ENCODE measurements around the gene ABHD12. TPM values are rescaled to one million over a fixed set of nuclear protein-coding genes. Genes with fewer than 3 reads are reported as not detected.
A peak's percentile ranks its signal among the peaks of the same experiment; 100 is the strongest.

The ABHD12 gene
- total and polyA plus RNA-seq, 2 donors (not counting 1 experiment from before 2014, with no cell fraction given): 79.1 to 84.6 TPM

DNA sequence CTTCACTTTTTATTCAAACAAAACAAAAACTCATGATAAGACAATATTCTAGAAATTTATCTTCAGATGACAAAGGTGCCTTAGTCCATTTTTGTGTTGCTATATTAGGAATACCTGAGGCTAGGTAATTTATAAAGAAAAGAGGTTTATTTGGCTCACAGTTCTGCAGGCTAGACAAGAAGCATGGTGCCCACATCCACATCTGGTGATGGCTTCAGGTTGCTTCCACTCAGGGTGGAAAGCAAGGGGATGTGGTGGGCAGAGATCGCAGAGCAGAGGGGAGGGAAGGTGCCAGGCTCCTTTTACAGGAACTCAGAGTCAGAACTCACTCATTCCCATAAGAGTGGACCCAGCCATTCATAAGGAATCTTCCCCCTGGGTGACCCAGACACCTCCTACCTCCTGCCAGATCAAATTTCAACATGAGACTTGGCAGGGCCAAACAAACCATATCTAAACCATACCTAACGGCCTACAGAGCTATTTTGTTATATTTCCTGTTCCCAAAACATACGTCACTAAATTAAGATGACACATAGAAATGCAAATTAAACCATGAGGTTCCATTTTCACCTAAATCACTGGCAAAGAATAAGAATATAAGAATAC lies 26.4 kb downstream of the ABHD12 start:
- Histone ChIP-seq H3K36me3 (ENCODE audit: control insufficient read depth, insufficient read depth, low read length) (no peaks in the 10 kb centered on the region), H3K4me2 (ENCODE audit: extremely low read depth, insufficient read depth, low read length) (no peak overlapping the region), H2AFZ (ENCODE audit: low read length) (no peak overlapping the region), H3K9me3 (ENCODE audit: control insufficient read depth, insufficient read depth, low read depth, low read length) (no peaks in the 10 kb centered on the region), H3K27me3 (ENCODE audit: control insufficient read depth, insufficient read depth, low read length) (no peaks in the 10 kb centered on the region), H3K4me1 (ENCODE audit: control insufficient read depth, extremely low read depth, insufficient read depth, low read length) (peaks cover 2% of the 10 kb centered on the region), H3K27ac (ENCODE audit: insufficient read depth, low read length) (no peak overlapping the region), H3K79me2 (ENCODE audit: control insufficient read depth, insufficient read depth, low read length) (peaks cover 39% of the 10 kb centered on the region), H4K20me1 (ENCODE audit: control insufficient read depth, extremely low read depth, insufficient read depth, low read length) (no peaks in the 10 kb centered on the region), H3K4me3 (replicated peaks in 1 of 4; ENCODE audit: control extremely low read depth in 1 of 4, insufficient read depth in 1 of 4, low read depth in 3 of 4, low read length in 4 of 4) (no peak overlapping the region), H3K9ac (ENCODE audit: insufficient read depth, low read length) (no peak overlapping the region)
- peak in 1 of 2 donors; percentile 73 for DNase-seq (ENCODE audit: low read depth in 2 of 2)
- TF ChIP-seq CTCF (conservative IDR thresholded peaks at IDR 0.05 in 1 of 2, IDR thresholded peaks at IDR 0.05 in 1 of 2; ENCODE audit: low read depth in 1 of 2, low read length in 2 of 2) (no peak), EZH2 (IDR thresholded peaks at IDR 0.05; ENCODE audit: low read length, missing control alignments) (no peak)

DNA sequence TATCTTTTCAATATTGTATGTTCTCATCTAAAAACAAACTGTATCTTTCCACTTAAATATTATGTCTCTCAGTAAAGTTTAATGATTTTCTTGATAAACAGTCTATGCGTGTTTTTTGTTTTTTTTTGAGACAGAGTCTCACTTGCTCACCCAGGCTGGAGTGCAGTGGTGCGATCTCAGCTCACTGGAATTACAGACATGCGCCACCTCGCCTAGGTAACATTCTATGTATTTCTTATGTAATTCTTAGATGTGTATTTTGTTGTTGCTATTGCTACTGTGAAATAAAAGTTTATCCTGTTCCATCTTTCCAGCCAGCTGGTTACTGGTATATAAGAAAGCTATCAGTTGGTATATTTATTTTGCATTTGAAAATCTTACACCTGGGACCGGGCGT lies 29.4 kb downstream of the ABHD12 start:
- H3K9me3 ChIP-seq (ENCODE audit: control insufficient read depth, insufficient read depth, low read depth, low read length): no peaks in the 10 kb centered on the region
- peaks cover 2% of the 10 kb centered on the region for H3K4me1 ChIP-seq (ENCODE audit: control insufficient read depth, extremely low read depth, insufficient read depth, low read length)
- peak in 1 of 2 donors; percentile 72 for DNase-seq (ENCODE audit: low read depth in 2 of 2)
- H3K4me2 ChIP-seq (ENCODE audit: extremely low read depth, insufficient read depth, low read length): peak overlapping the region; percentile 20
- H3K27ac ChIP-seq (ENCODE audit: insufficient read depth, low read length): peak overlapping the region; percentile 30
- H3K27me3 ChIP-seq (ENCODE audit: control insufficient read depth, insufficient read depth, low read length): no peaks in the 10 kb centered on the region
- no peaks in the 10 kb centered on the region for H4K20me1 ChIP-seq (ENCODE audit: control insufficient read depth, extremely low read depth, insufficient read depth, low read length)
- no peak overlapping the region for H3K4me3 ChIP-seq (replicated peaks in 1 of 4; ENCODE audit: control extremely low read depth in 1 of 4, insufficient read depth in 1 of 4, low read depth in 3 of 4, low read length in 4 of 4)
- no peak overlapping the region for H2AFZ ChIP-seq (ENCODE audit: low read length)
- no peak overlapping the region for H3K9ac ChIP-seq (ENCODE audit: insufficient read depth, low read length)
- TF ChIP-seq EZH2 (IDR thresholded peaks at IDR 0.05; ENCODE audit: low read length, missing control alignments) (no peak), CTCF (conservative IDR thresholded peaks at IDR 0.05 in 1 of 2, IDR thresholded peaks at IDR 0.05 in 1 of 2; ENCODE audit: low read depth in 1 of 2, low read length in 2 of 2) (no peak)
- H3K36me3 ChIP-seq (ENCODE audit: control insufficient read depth, insufficient read depth, low read length): no peaks in the 10 kb centered on the region
- peaks cover 42% of the 10 kb centered on the region for H3K79me2 ChIP-seq (ENCODE audit: control insufficient read depth, insufficient read depth, low read length)

- TF ChIP-seq CTCF (conservative IDR thresholded peaks at IDR 0.05 in 1 of 2, IDR thresholded peaks at IDR 0.05 in 1 of 2; ENCODE audit: low read depth in 1 of 2, low read length in 2 of 2): no peak
- Histone ChIP-seq H3K9ac (ENCODE audit: insufficient read depth, low read length) (no peak overlapping the region), H3K4me3 (replicated peaks in 1 of 4; ENCODE audit: control extremely low read depth in 1 of 4, insufficient read depth in 1 of 4, low read depth in 3 of 4, low read length in 4 of 4) (no peak overlapping the region), H3K27ac (ENCODE audit: insufficient read depth, low read length) (peak overlapping the region; percentile 30), H4K20me1 (ENCODE audit: control insufficient read depth, extremely low read depth, insufficient read depth, low read length) (no peaks in the 10 kb centered on the region), H3K27me3 (ENCODE audit: control insufficient read depth, insufficient read depth, low read length) (no peaks in the 10 kb centered on the region), H3K9me3 (ENCODE audit: control insufficient read depth, insufficient read depth, low read depth, low read length) (no peaks in the 10 kb centered on the region), H3K4me2 (ENCODE audit: extremely low read depth, insufficient read depth, low read length) (no peak overlapping the region), H2AFZ (ENCODE audit: low read length) (no peak overlapping the region), H3K36me3 (ENCODE audit: control insufficient read depth, insufficient read depth, low read length) (no peaks in the 10 kb centered on the region), H3K79me2 (ENCODE audit: control insufficient read depth, insufficient read depth, low read length) (peaks cover 47% of the 10 kb centered on the region), H3K4me1 (ENCODE audit: control insufficient read depth, extremely low read depth, insufficient read depth, low read length) (peaks cover 2% of the 10 kb centered on the region)
- DNase-seq (ENCODE audit: low read depth in 2 of 2): peak; percentile 33 to 86
These were observed 29.9 kb downstream of the ABHD12 start for GRCh38 chr20:25360631-25361286.
